ENCODE data around the gene KRTAP5-11. TPM values are rescaled to one million over a fixed set of nuclear protein-coding genes. Genes with fewer than 3 reads are reported as not detected.

KRTAP5-11 gene
- total and polyA plus RNA-seq, 2 of the 8 experiments (the other 6 are each of a cell fraction or from before 2014, with no cell fraction given), result not detected

GRCh38 chr11:71543866-71544265 lies 38.8 kb downstream of the KRTAP5-11 start (continued):
- TF ChIP-seq BCL11A (IDR thresholded peaks at IDR 0.05; ENCODE audit: low read depth in 2 of 2, low read length in 2 of 2) (no peak), RFX5 (IDR thresholded peaks at IDR 0.05; ENCODE audit: borderline replicate concordance, low read depth, low read length) (no peak), GTF2F1 (IDR thresholded peaks at IDR 0.05; ENCODE audit: borderline replicate concordance, low read depth, low read length) (no peak)

All from H1 (cell line).